Adipocyte (in vitro differentiated cells): ENCODE results near the gene ZDHHC4.

Experiments
- DNase-seq: peaks from one replicate; pipeline ENCODE4 v3.0.0-alpha.2; 2015; ENCODE audit warnings: low read depth
- H3K27me3 ChIP-seq: replicated peaks from 2 replicates; pipeline ENCODE4 v1.7.0; 2013; ENCODE audit warnings: mild to moderate bottlenecking, low read length, moderate library complexity; ENCODE audit not compliant: control insufficient read depth, insufficient read depth
- H3K36me3 ChIP-seq: 2 replicates; pipeline ENCODE4 v1.7.0; 2013; ENCODE audit warnings: low read length, mild to moderate bottlenecking, moderate library complexity; ENCODE audit not compliant: control insufficient read depth, insufficient read depth, severe bottlenecking
- H3K4me1 ChIP-seq: 2 replicates; pipeline ENCODE4 v1.7.0; 2013; ENCODE audit warnings: mild to moderate bottlenecking, low read length, moderate library complexity; ENCODE audit not compliant: control insufficient read depth, insufficient read depth
- H3K4me3 ChIP-seq: 2 replicates; pipeline ENCODE4 v1.7.0; 2013; ENCODE audit warnings: mild to moderate bottlenecking, low read length, moderate library complexity
- H3K9ac ChIP-seq: 2 replicates; pipeline ENCODE4 v1.7.0; 2013; ENCODE audit warnings: mild to moderate bottlenecking, low read length, moderate library complexity
- H3K9me3 ChIP-seq: 2 replicates; pipeline ENCODE4 v1.7.0; 2013; ENCODE audit warnings: mild to moderate bottlenecking, low read length, moderate library complexity; ENCODE audit not compliant: control insufficient read depth

ZDHHC4 gene

DNA sequence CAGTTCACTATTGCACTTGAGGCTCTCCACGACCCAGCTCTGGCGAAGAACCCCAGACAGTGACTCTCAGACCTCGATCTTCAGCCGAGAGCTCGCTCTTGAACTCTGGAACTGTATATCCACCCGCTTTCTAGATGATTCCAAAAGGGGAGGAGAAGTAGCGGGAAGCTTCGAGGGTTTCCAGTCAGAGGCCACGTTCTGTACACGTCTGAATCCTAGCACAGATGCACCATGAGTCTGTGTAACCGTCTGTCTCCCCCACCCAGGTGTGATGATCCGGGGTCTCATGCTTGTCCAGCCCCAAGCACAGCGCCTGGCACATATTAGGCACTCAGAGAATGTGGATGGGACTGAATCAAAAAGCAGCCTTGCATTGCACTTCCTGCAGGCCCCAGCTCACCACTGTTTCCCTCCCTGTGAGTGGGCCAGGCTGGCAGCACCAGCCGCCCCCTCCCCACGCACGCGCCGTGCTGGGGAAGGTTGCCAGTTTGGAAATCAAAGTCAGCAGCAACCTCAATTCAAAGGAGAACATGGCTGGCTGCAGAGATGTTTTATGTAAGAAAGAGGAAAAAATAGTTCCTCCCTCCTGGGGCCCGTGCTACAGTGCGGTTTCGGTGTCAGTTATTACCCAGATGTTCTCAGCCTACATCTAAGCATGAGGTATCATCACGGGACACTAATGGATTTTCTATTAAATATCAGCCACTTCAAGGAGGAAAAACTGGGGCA, 31.7 kb upstream of the ZDHHC4 start:
- H3K36me3 ChIP-seq = no peaks in the 10 kb centered on the region
- H3K27me3 ChIP-seq = peaks cover 27% of the 10 kb centered on the region
- no peaks in the 10 kb centered on the region for H3K4me1 ChIP-seq
- H3K4me3 ChIP-seq = no peak overlapping the region
- no peak overlapping the region for H3K9ac ChIP-seq
- no peaks in the 10 kb centered on the region for H3K9me3 ChIP-seq
- DNase-seq = no peak

DNA sequence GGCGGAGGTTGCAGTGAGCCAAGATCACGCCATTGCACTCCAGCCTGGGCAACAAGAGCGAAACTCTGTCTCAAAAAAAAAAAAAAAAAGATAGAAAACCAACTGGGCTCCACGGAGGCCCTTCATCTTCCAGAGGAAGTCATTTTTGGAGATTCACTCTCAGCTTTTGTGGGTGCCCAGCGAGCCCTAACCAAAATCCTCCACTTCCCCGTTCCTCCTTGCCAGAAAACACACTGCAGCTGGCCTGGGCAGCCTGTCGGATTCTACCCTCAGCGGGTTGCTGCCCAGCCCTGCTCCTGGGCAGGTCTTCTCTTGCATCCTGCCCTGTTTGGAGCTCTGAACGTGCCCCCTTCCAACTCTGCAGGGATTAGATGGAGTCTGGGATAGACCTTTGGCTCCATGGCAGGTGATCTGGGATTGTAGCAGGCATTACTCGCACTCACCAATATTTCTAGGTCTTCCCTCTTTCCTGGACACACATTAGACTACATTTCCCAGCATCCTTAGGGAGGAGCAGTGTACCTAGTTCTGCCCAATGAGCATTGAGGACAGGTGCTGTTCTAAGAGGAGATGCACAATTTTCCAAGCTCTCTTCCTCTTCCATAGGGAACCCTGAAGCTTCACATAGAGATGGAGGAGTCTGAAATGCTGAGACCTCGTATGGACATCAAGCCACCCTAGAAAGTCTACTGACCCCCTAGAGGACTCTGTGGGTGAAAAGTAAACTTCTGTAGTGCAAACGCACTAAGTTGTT, 30.6 kb upstream of the ZDHHC4 start:
- peaks cover 22% of the 10 kb centered on the region for H3K27me3 ChIP-seq
- no peaks in the 10 kb centered on the region for H3K4me1 ChIP-seq
- H3K9ac ChIP-seq = no peak overlapping the region
- H3K4me3 ChIP-seq = no peak overlapping the region
- H3K36me3 ChIP-seq = no peaks in the 10 kb centered on the region
- no peaks in the 10 kb centered on the region for H3K9me3 ChIP-seq
- DNase-seq = no peak

DNA sequence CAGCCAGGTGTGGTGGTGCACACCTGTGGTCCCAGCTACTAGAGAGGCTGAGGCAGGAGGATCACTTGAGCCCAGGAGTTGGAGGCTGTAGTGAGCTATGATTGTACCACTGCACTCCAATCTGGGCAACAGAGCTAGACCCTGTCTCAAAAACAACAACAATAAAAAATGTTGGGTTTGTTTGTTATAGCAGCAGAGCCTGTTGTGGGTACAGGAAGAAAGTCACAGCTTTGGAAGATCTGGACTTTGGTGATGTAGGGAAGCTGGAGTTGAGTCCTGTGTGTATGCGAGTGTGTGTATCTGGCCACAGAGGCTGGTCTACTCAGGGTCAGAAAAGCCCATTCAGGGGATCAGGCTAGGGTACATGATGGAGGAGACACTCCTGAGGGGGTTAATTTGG, 29.9 kb upstream of the ZDHHC4 start:
- Histone ChIP-seq H3K27me3 (peaks cover 21% of the 10 kb centered on the region), H3K9me3 (no peaks in the 10 kb centered on the region), H3K4me1 (no peaks in the 10 kb centered on the region), H3K4me3 (no peak overlapping the region), H3K36me3 (no peaks in the 10 kb centered on the region), H3K9ac (no peak overlapping the region)
- no peak for DNase-seq

DNA sequence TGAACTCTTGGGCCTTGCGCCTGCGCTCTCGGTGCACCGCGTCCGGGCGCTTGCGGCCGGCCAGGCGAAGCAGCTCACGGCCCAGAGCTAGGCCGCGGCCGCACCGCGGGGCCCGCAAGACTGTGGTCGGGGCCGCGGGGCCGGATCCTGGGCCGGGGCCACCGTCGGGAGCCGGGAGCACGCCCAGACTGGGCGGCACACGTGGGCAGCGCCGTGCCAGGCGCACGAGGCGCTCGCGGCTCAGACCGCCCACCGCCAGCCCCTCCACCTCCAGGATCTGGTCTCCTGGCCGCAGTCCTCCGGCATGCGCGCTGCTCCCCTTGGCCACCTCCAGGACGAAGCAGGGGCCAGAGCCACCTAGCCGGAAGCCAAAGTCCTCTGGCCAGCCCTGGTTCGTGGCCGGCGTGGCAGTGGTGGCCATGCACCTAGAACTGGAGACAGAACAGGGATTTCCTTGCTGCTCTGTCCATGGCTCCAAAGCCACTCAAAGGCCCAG, 26.2 kb upstream of the ZDHHC4 start, which contains the start of gene GRID2IP:
Gene GRID2IP, minus strand, starts transcription at position 446 of the 496 bp plus-strand sequence. Its CDS starts 25 bp downstream, at position 421.
- Histone ChIP-seq H3K4me1 (no peaks in the 10 kb centered on the region), H3K4me3 (no peak within 1 kb of the TSS), H3K9me3 (no peaks in the 10 kb centered on the region), H3K9ac (no peak within 1 kb of the TSS), H3K27me3 (peaks cover 18% of the 10 kb centered on the region), H3K36me3 (no peaks in the 10 kb centered on the region)
- no peak for DNase-seq

DNA sequence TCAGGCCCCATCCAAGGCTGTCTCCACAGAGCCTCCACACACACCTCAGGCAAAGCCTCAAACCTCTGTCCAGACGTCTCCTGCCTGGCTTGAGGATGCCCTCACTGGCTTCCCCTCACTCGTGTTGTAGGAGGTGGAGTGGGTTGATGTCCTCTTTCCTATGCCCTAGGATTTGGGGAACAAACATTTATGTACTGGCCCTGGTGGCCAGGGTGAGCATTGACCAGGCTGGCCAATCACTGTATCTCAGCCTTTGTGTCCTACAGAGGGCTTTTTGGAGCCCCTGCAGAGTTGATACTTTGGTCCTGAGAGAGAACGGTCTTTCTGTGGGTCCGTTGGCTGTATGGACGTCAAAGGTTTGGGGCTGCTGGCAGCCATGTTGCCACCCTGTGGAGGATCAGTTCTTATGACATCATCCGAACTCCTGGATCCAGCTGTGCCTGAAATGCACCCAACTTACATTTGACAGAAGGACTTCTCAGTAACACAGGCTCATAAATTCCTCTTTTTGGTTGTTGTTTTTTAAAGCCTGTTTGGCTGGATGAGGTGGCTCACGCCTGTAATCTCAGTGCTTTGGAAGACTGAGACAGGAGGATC, 23.7 kb upstream of the ZDHHC4 start:
- H3K9me3 ChIP-seq = no peaks in the 10 kb centered on the region
- H3K4me1 ChIP-seq = no peaks in the 10 kb centered on the region
- DNase-seq = no peak
- H3K9ac ChIP-seq = no peak overlapping the region
- peaks cover 5% of the 10 kb centered on the region for H3K27me3 ChIP-seq
- no peaks in the 10 kb centered on the region for H3K36me3 ChIP-seq
- H3K4me3 ChIP-seq = no peak overlapping the region

DNA sequence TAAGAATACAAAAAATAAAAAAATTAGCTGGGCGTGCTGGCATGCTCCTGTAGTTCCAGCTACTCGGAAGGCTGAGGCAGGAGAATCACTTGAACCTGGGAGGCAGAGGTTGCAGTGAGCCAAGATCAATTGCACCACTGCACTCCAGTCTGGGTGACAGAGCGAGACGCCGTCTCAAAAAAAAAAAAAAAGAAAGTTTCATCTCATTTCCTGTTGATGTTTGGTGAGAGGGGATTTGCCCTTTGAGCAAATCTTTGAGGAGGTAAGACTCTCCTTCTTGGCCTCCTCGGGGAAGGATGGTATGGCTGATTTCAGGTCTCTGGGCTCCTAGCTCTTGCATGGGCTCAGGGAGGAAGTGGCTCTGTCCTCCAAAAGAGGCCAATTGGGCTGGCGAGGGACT, 22.4 kb upstream of the ZDHHC4 start:
- H3K9ac ChIP-seq = no peak overlapping the region
- H3K9me3 ChIP-seq = no peaks in the 10 kb centered on the region
- no peaks in the 10 kb centered on the region for H3K4me1 ChIP-seq
- peaks cover 7% of the 10 kb centered on the region for H3K27me3 ChIP-seq
- no peak for DNase-seq
- H3K36me3 ChIP-seq = no peaks in the 10 kb centered on the region
- H3K4me3 ChIP-seq = no peak overlapping the region

DNA sequence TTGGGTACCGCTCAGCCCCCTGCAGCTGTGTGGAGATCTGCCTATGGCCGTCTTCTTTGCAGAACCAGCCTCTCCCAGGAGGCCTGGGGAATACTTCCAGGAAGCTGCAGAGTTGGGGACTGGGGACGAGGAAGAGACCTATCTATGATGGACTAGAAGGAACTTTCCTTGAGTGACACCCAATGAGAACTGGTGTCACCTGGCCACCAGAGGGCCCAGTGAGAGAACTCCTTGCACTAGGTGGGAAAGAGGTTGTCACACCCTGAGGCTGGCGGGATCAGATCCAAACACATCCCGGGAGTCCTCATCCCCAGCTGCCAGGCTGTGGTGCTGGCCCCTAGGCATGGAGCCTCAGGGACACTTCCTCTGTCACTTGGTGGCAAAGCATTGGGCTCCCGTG, 21.1 kb upstream of the ZDHHC4 start:
- DNase-seq = no peak
- Histone ChIP-seq H3K4me1 (no peaks in the 10 kb centered on the region), H3K4me3 (no peak overlapping the region), H3K9ac (no peak overlapping the region), H3K27me3 (peaks cover 9% of the 10 kb centered on the region), H3K9me3 (no peaks in the 10 kb centered on the region), H3K36me3 (no peaks in the 10 kb centered on the region)

DNA sequence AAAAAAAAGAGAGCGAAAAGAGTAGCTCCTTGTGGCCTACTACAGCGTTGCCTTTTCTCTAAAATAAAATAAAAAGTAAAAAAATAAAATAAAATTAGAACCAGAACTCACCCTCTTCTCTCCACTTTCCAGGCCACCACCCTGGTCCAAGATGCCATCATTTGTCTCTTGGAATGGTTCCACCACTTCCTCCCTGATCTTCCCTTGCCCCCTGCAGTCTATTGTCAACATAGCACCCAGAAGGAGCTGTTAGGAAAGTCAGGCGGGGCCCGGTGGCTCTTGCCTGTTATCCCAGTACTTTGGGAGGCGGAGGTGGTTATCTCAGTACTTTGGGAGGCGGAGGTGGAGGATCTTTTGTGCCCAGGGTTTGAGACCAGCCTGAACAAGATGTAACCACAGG, 18.4 kb upstream of the ZDHHC4 start:
- H3K9me3 ChIP-seq = no peaks in the 10 kb centered on the region
- DNase-seq = peak; percentile 46

DNA sequence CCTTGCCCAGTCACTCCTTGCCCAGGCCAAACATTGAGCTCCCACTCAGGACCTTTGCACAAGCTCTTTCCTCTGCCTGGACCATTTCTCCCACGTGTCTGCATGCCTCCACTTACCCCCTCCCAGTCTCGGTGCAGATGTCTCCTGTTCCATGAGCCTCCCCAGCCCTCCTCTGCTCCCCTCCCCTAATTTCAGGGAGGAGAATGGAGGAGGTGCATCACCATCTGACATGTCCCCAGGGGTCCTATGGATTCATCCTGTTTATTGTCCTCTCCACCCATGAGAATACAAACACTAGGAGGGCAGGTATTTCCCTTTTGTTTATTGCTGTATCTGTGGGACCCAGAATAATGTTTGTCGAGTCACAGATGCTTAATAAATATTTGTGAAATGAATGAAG, 17.4 kb upstream of the ZDHHC4 start:
- H3K36me3 ChIP-seq = no peaks in the 10 kb centered on the region
- H3K27me3 ChIP-seq = peaks cover 4% of the 10 kb centered on the region
- no peaks in the 10 kb centered on the region for H3K4me1 ChIP-seq
- no peak overlapping the region for H3K4me3 ChIP-seq
- no peaks in the 10 kb centered on the region for H3K9me3 ChIP-seq
- H3K9ac ChIP-seq = no peak overlapping the region
- no peak for DNase-seq

More for the DNA sequence above, 18.4 kb upstream of the ZDHHC4 start:
- Histone ChIP-seq H3K9ac (no peak overlapping the region), H3K4me3 (no peak overlapping the region), H3K27me3 (peaks cover 4% of the 10 kb centered on the region), H3K36me3 (no peaks in the 10 kb centered on the region), H3K4me1 (no peaks in the 10 kb centered on the region)

DNA sequence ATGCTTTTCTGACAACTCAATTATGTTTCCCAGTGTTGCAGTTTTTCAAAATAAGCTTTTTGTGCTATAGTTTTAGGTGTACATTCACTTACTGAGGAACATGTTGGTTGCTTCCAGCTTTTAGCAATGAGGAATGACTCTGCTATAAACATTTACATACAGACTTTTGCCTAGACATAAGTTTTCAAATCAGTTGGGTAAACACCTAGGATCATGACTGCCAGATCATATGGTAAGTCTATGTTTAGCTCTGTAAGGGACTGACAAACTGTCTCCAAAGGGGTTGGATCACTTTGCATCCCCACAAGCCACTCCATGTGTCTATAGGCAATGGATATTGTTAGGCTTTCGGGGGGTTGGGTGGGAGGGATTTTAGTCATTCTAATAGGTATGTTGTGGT, 15.1 kb upstream of the ZDHHC4 start:
- H3K4me3 ChIP-seq = no peak overlapping the region

More for the DNA sequence above, 15.1 kb upstream of the ZDHHC4 start:
- no peaks in the 10 kb centered on the region for H3K9me3 ChIP-seq
- peaks cover 7% of the 10 kb centered on the region for H3K27me3 ChIP-seq
- no peak for DNase-seq
- H3K4me1 ChIP-seq = no peaks in the 10 kb centered on the region
- H3K9ac ChIP-seq = no peak overlapping the region
- no peaks in the 10 kb centered on the region for H3K36me3 ChIP-seq
